Brain microvascular endothelial cell (primary cell): ENCODE results near the gene TMIGD3.
A peak's percentile ranks its signal among the peaks of the same experiment; 100 is the strongest.

Experiments used
- DNase-seq: peaks from one replicate; pipeline ENCODE4 v3.0.0-alpha.2; 2020
- H3K27ac ChIP-seq: fragments of 250-450 bp; sonication (Bioruptor Pico); 2 replicates; pipeline ENCODE4 v1.5.1; 2020; ENCODE audit warnings: mild to moderate bottlenecking, moderate library complexity
- H3K27me3 ChIP-seq: fragments of 250-450 bp; sonication (Bioruptor Pico); replicated peaks from 2 replicates; pipeline ENCODE4 v1.5.1; 2020; ENCODE audit warnings: mild to moderate bottlenecking
- H3K36me3 ChIP-seq: fragments of 250-450 bp; sonication (Bioruptor Pico); replicated peaks from 2 replicates; pipeline ENCODE4 v1.5.1; 2020; ENCODE audit warnings: mild to moderate bottlenecking
- H3K4me3 ChIP-seq: 2 replicates; pipeline ENCODE4 v1.5.1; 2011; ENCODE audit warnings: low read depth, mild to moderate bottlenecking, control low read depth, low read length, moderate library complexity
- in situ Hi-C: cut with HindIII; loops from 2 replicates; pipeline ENCODE4 v1.10.0; 2017; ENCODE audit warnings: low sequenced_read_pairs, low pct_ligation_motif_present
- TF ChIP-seq, protein P1 (sequence below): IDR thresholded peaks from 2 replicates; pipeline ENCODE4 v1.5.1; 2011; ENCODE audit warnings: low read depth, mild to moderate bottlenecking, moderate library complexity, low read length, control low read depth, inconsistent platforms; ENCODE audit errors: missing control alignments

The TMIGD3 gene

DNA sequence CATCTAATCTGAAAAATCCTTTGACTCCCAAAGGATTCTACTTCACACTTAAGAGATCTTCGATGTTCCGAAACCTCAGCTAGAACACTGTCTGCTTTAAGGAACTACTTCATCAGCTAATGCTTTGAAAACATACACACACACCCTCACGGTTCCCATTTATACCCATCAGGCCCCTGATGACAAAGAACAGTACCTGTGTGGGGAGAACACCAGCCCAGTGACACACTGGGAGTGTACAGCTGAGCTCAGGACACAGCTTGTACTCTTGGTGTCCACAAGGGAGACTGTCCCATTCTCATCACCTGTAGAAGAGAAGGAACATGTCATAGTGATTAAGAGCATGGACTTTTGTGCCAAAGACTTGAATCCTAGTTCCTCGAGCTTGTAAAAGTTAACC lies 61.0 kb downstream of the TMIGD3 start:
- H3K27me3 ChIP-seq, result no peaks in the 10 kb centered on the region
- no peak overlapping the region for H3K4me3 ChIP-seq
- no peak overlapping the region for H3K27ac ChIP-seq
- TF ChIP-seq, protein P1, sequence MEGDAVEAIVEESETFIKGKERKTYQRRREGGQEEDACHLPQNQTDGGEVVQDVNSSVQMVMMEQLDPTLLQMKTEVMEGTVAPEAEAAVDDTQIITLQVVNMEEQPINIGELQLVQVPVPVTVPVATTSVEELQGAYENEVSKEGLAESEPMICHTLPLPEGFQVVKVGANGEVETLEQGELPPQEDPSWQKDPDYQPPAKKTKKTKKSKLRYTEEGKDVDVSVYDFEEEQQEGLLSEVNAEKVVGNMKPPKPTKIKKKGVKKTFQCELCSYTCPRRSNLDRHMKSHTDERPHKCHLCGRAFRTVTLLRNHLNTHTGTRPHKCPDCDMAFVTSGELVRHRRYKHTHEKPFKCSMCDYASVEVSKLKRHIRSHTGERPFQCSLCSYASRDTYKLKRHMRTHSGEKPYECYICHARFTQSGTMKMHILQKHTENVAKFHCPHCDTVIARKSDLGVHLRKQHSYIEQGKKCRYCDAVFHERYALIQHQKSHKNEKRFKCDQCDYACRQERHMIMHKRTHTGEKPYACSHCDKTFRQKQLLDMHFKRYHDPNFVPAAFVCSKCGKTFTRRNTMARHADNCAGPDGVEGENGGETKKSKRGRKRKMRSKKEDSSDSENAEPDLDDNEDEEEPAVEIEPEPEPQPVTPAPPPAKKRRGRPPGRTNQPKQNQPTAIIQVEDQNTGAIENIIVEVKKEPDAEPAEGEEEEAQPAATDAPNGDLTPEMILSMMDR, result no peak
- peaks cover 61% of the 10 kb centered on the region for H3K36me3 ChIP-seq
- DNase-seq, result no peak
- in situ Hi-C loops, result no loop called here

DNA sequence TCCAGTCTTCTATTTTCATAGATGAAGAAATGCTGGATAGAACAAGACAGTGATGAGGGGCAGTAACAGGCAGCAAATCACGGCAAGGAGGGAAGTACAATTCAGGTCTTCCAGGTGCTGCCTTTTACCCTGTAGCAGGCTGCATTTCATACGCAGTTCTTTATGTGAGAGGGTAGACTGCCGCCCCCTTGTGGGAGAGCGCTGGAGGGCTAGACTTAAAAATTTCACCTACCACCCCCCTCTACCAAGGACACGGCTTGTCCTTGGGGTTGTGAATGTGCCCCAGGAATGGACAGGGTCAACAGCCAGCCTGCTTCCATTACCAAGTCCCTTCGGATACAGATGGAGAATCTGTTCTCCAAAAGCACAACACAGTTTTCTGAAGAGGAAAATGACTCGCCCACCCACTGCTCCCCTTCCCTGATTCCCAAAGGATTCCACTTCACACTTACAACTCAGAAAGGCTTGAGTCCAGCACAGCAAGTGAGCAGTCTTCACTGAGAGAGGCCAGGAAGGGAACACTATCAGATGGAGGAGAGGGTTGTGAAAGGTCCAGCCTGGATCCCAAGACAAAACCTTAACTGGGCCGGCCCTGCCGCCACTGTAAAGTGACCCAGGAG lies 61.8 kb downstream of the TMIGD3 start:
- Histone ChIP-seq H3K4me3 (no peak overlapping the region), H3K36me3 (peaks cover 59% of the 10 kb centered on the region), H3K27me3 (no peaks in the 10 kb centered on the region), H3K27ac (no peak overlapping the region)
- in situ Hi-C loops, result no loop called here
- no peak for DNase-seq
- TF ChIP-seq, protein P1, result peak; percentile 76

DNA sequence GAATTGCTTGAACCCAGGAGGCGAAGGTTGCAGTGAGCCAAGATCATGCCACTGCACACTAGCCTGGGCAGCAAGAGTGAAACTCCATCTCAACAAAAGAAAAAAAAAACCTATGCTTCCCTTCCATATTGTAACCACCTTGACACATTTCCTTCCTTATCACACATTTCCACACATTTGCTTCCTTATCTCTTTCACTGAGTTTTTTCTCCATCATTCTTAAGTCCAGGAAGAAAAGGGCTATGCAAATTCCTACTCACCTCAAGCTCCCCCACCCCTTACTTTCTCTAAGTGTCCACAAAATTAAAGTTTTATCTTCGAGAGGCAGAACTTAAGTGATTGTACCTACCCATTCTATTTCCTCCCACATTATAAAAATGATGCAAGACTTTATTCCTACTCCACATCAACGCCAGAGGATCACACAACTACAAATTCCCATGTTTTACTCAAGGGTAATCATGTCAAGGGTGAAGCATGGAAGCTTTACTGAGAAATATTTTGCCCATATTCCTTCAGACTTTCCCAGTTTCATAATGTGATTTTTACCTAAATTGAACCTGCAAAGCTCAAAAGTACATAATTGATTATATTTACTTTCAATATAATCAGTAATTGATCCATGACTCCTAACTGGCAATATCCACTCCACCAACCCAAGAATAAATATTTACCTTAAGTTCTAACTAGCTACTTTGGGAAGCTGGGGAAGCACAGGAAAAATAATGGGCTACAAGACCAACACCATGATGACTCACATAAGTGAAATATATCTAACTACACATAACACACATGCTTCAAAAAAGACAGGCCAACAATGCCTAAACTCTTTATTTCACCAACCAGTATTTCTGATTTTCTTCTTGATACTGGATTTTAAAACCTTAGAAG lies 63.7 kb downstream of the TMIGD3 start:
- in situ Hi-C loops, result no loop called here
- H3K4me3 ChIP-seq, result no peak overlapping the region
- H3K27me3 ChIP-seq, result no peaks in the 10 kb centered on the region
- H3K27ac ChIP-seq, result no peak overlapping the region
- DNase-seq, result no peak
- peaks cover 48% of the 10 kb centered on the region for H3K36me3 ChIP-seq
- TF ChIP-seq, protein P1, result no peak

DNA sequence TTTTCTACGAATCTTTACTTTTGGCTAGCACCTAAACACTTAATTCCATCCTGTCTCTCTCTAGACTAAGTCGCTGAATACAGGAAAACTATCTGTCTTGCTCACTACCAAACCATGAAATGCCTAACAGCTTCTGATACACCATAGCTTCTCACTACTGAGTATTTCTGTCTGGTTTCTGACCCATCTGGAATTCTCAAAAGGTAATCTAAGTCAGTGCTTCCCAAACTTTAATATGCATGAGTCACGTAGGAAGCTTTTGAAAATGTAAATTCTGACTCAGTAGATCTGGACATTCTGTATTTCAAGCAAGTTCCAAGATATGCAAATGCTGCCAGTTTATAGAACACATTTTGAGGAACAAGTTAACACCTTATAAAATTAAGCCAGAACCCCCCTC lies 66.7 kb downstream of the TMIGD3 start:
- in situ Hi-C loops, result no loop called here
- no peak overlapping the region for H3K27ac ChIP-seq
- no peak for DNase-seq
- peaks cover 30% of the 10 kb centered on the region for H3K36me3 ChIP-seq
- H3K27me3 ChIP-seq, result no peaks in the 10 kb centered on the region
- TF ChIP-seq, protein P1, result no peak
- no peak overlapping the region for H3K4me3 ChIP-seq
